ENCODE results near the gene TRAF4.
A peak's percentile ranks its signal among the peaks of the same experiment; 100 is the strongest.

GRCh38 chr17:28792877-28793661 is 49.3 kb downstream of the TRAF4 start:
- no peak for TF ChIP-seq FOXA1 (IDR thresholded peaks at IDR 0.05)
- no peak for TF ChIP-seq ELF4 (IDR thresholded peaks at IDR 0.05)
- no peak for TF ChIP-seq SUZ12 (IDR thresholded peaks at IDR 0.05)
- no peak for TF ChIP-seq PKNOX1 (IDR thresholded peaks at IDR 0.05)
- no peak for TF ChIP-seq BHLHE40 (IDR thresholded peaks at IDR 0.05; ENCODE audit: borderline replicate concordance)
- TF ChIP-seq FOXM1 (IDR thresholded peaks at IDR 0.05; ENCODE audit: borderline replicate concordance): no peak
- TF ChIP-seq ARNT (IDR thresholded peaks at IDR 0.05): no peak
- no peak for TF ChIP-seq FOXK2 (IDR thresholded peaks at IDR 0.05)
- TF ChIP-seq NFRKB (IDR thresholded peaks at IDR 0.05): no peak
- no peak for TF ChIP-seq SP1 (IDR thresholded peaks at IDR 0.05)
- no peak for TF ChIP-seq TARDBP (IDR thresholded peaks at IDR 0.05)
- no peak for TF ChIP-seq HDGF (IDR thresholded peaks at IDR 0.05; ENCODE audit: borderline replicate concordance)
- no peak for TF ChIP-seq L3MBTL2 (conservative IDR thresholded peaks at IDR 0.05)
- 0 out of 2 replicates have a peak, but pooled peaks have one; percentile 28 for TF ChIP-seq ZNF384 (IDR thresholded peaks at IDR 0.05)

Data from HEK293T (cell line).